ENCODE measurements around the gene KCNRG.

The KCNRG gene, protein sequence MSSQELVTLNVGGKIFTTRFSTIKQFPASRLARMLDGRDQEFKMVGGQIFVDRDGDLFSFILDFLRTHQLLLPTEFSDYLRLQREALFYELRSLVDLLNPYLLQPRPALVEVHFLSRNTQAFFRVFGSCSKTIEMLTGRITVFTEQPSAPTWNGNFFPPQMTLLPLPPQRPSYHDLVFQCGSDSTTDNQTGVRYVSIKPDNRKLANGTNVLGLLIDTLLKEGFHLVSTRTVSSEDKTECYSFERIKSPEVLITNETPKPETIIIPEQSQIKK

GRCh38 chr13:50015258-50015657 is at the start of gene KCNRG:
Gene KCNRG, plus strand, starts transcription at chr13:50015444. Its CDS starts 50 bp downstream, at chr13:50015494.
- TF ChIP-seq, protein P1, sequence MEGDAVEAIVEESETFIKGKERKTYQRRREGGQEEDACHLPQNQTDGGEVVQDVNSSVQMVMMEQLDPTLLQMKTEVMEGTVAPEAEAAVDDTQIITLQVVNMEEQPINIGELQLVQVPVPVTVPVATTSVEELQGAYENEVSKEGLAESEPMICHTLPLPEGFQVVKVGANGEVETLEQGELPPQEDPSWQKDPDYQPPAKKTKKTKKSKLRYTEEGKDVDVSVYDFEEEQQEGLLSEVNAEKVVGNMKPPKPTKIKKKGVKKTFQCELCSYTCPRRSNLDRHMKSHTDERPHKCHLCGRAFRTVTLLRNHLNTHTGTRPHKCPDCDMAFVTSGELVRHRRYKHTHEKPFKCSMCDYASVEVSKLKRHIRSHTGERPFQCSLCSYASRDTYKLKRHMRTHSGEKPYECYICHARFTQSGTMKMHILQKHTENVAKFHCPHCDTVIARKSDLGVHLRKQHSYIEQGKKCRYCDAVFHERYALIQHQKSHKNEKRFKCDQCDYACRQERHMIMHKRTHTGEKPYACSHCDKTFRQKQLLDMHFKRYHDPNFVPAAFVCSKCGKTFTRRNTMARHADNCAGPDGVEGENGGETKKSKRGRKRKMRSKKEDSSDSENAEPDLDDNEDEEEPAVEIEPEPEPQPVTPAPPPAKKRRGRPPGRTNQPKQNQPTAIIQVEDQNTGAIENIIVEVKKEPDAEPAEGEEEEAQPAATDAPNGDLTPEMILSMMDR (IDR thresholded peaks at IDR 0.05; ENCODE audit: insufficient read depth, low read depth, low read length, missing control alignments), result no peak
- no peak within 1 kb of the TSS for H3K4me3 ChIP-seq (ENCODE audit: low read length)
- DNase-seq (ENCODE audit: low read depth), result no peak

GRCh38 chr13:49967456-49967855 is 47.8 kb upstream of the KCNRG start:
- H3K4me3 ChIP-seq (ENCODE audit: low read length), result no peak overlapping the region
- no peak for DNase-seq (ENCODE audit: low read depth)
- TF ChIP-seq, protein P1 (IDR thresholded peaks at IDR 0.05; ENCODE audit: insufficient read depth, low read depth, low read length, missing control alignments), result no peak

GRCh38 chr13:49972709-49973108 is 42.5 kb upstream of the KCNRG start:
- DNase-seq (ENCODE audit: low read depth), result no peak
- TF ChIP-seq, protein P1 (IDR thresholded peaks at IDR 0.05; ENCODE audit: insufficient read depth, low read depth, low read length, missing control alignments), result no peak
- no peak overlapping the region for H3K4me3 ChIP-seq (ENCODE audit: low read length)

- TF ChIP-seq, protein P1 (IDR thresholded peaks at IDR 0.05; ENCODE audit: insufficient read depth, low read depth, low read length, missing control alignments), result no peak
- no peak for DNase-seq (ENCODE audit: low read depth)
- no peak overlapping the region for H3K4me3 ChIP-seq (ENCODE audit: low read length)
Measured at GRCh38 chr13:49975826-49976225, 39.4 kb upstream of the KCNRG start.

DNA sequence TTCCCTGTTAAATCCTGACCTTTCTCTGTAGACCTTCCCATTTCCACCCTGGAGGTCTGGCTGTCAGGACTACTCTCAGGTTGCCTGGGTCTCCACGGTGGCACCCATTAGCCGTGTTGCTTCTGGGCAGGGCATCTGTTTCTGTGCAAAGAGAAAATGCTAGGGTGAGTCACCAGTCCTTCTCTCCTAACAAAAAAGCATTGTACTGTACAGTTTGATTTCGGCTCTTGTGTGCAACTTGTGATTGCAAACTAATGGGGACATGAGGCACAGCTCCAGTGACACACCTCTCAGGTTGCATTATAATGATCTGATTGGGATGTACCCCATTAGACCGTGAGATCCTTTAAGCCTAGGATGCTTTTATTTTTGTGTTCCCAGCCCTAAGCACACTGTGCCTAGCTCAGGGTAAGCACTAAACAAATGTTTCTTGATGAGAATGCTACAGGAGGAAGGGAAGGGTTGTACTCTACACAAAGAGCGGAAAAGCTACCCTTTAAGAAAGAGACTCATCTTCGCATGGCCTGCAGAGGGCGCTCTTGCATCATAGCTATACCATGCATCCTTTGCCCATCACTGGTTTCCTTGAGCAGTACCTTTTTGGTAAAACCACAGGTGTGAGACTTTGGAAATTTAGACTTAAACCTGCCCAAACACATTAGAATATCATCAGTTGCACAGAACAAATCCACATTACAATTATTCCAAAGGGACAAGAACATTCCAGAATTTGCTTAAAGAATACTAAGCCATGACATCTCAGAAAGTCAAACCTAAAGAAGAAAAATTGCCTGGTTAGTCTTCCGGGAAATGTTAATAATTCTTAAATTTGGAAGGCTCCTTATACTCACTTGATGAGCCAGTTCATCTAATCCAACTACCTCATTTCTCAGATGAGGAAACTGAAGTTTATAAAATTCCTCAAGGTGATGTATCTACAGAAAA is 38.7 kb upstream of the KCNRG start:
- H3K4me3 ChIP-seq (ENCODE audit: low read length), result no peak overlapping the region
- TF ChIP-seq, protein P1 (IDR thresholded peaks at IDR 0.05; ENCODE audit: insufficient read depth, low read depth, low read length, missing control alignments), result peak; percentile 96
- peak; percentile 82 for DNase-seq (ENCODE audit: low read depth)

GRCh38 chr13:49977992-49978391 is 37.3 kb upstream of the KCNRG start:
- no peak for DNase-seq (ENCODE audit: low read depth)
- TF ChIP-seq, protein P1 (IDR thresholded peaks at IDR 0.05; ENCODE audit: insufficient read depth, low read depth, low read length, missing control alignments), result no peak
- H3K4me3 ChIP-seq (ENCODE audit: low read length), result no peak overlapping the region

Data from epithelial cell of esophagus (primary cell).